Esophagus squamous epithelium (tissue), 5 donors: ENCODE data around the gene GABRG3. TPM values are rescaled to one million over a fixed set of nuclear protein-coding genes. Genes with fewer than 3 reads are reported as not detected.

ENCODE experiments used
- DNase-seq: peaks from one replicate; lab custom pipeline; 2025; lab: John Stamatoyannopoulos, UW
- H3K27ac ChIP-seq, 4 donors: fragments of 200-600 bp; sonication (generic); one replicate each; pipeline ENCODE4 v1.5.1; 2016 to 2019; ENCODE audit warnings: mild to moderate bottlenecking in 1 of 4
- H3K27me3 ChIP-seq, 4 donors: fragments of 200-600 bp; sonication (generic); 1 replicate in 3 of 4; 2 replicates in 1 of 4; pipeline versions ENCODE4 v1.5.1 to v1.6.0; 2017 to 2021; ENCODE audit warnings: antibody characterized with exemption in 1 of 4
- H3K36me3 ChIP-seq, 3 donors: fragments of 200-600 bp; sonication (generic); one replicate each; pipeline ENCODE4 v1.5.1; 2016 to 2019
- H3K4me1 ChIP-seq, 3 donors: fragments of 200-600 bp; sonication (generic); one replicate each; pipeline ENCODE4 v1.5.1; 2017 to 2019
- H3K4me3 ChIP-seq, 4 donors: fragments of 200-600 bp; sonication (generic); 1 replicate in 3 of 4; 2 replicates in 1 of 4; pipeline ENCODE4 v1.5.1; 2016 to 2019; ENCODE audit warnings: mild to moderate bottlenecking in 2 of 4, moderate library complexity in 1 of 4
- H3K9me3 ChIP-seq, 3 donors: fragments of 200-600 bp; sonication (generic); one replicate each; pipeline ENCODE4 v1.5.1; 2016 to 2019
- CTCF ChIP-seq, 6 experiments: fragments of 450-650 bp in 4 of 6; fragments of 200-600 bp in 2 of 6; sonication (generic) in 2 of 6; IDR thresholded peaks; one replicate each; pipeline ENCODE4 v1.5.1; 2016 to 2019; ENCODE audit warnings: antibody characterized with exemption in 6 of 6, mild to moderate bottlenecking in 4 of 6, moderate library complexity in 4 of 6
- POLR2A ChIP-seq, 4 donors: fragments of 450-650 bp; IDR thresholded peaks; one replicate each; pipeline ENCODE4 v1.6.1; 2017; ENCODE audit warnings: antibody characterized with exemption in 4 of 4, mild to moderate bottlenecking in 4 of 4, moderate library complexity in 3 of 4
- WGBS, 2 donors: methylation state at CpG; one replicate each; pipeline ENCODE4 v1.1.5; 2018; 5-methylcytosine and 5-hydroxymethylcytosine counted together
- intact Hi-C: fragments of 100-400 bp; cut with DNase I; formaldehyde crosslinking; loops from one replicate; pipeline ENCODE4 v1.15.0; 2022
- total RNA-seq, 4 donors: library from RNA; depleted of rRNA; stranded (reverse); fragments of >200 nt; gene quantifications; one replicate each; pipeline ENCODE4 v1.1.0, GENCODE V29; 2016
- donor health status: DM: yes; HTN: yes; CAD: no.

The GABRG3 gene
- total RNA-seq, 4 donors from 2014 or later = 0.04 to 0.08 TPM; not detected in 2

- H3K27ac ChIP-seq = no peak overlapping the region
- no peaks in the 10 kb centered on the region for H3K27me3 ChIP-seq
- WGBS, 2 donors = 75% methylated on average over 2 of the region's 2 CpGs; no CpG with 5 or more reads in 1 of the 2 donors
- no peak for TF ChIP-seq CTCF (IDR thresholded peaks at IDR 0.05)
- TF ChIP-seq POLR2A (IDR thresholded peaks at IDR 0.05) = no peak
- intact Hi-C loops = no loop called here
- no peak overlapping the region for H3K4me3 ChIP-seq
- H3K36me3 ChIP-seq = no peaks in the 10 kb centered on the region
- peaks cover 0 to 9% (median 3%) of the 10 kb centered on the region in 3 donors for H3K4me1 ChIP-seq
- no peaks in the 10 kb centered on the region for H3K9me3 ChIP-seq
- DNase-seq = no peak
Observed at GRCh38 chr15:27564656-27565055, 593.7 kb downstream of the GABRG3 start.

GRCh38 chr15:27570746-27571145, 599.8 kb downstream of the GABRG3 start:
- Histone ChIP-seq H3K4me1 (peaks cover 0 to 9% (median 3%) of the 10 kb centered on the region in 3 donors), H3K27me3 (no peaks in the 10 kb centered on the region), H3K27ac (no peak overlapping the region), H3K4me3 (no peak overlapping the region), H3K9me3 (no peaks in the 10 kb centered on the region), H3K36me3 (no peaks in the 10 kb centered on the region)
- no peak for TF ChIP-seq POLR2A (IDR thresholded peaks at IDR 0.05)
- no peak for TF ChIP-seq CTCF (IDR thresholded peaks at IDR 0.05)
- intact Hi-C loops = no loop called here
- DNase-seq = no peak
- WGBS, 2 donors = 38 to 51% methylated on average over 4 of the region's 4 CpGs

GRCh38 chr15:27573805-27574485, 603.0 kb downstream of the GABRG3 start:
- no peak for DNase-seq
- TF ChIP-seq POLR2A (IDR thresholded peaks at IDR 0.05) = no peak
- no peak for TF ChIP-seq CTCF (IDR thresholded peaks at IDR 0.05)
- Histone ChIP-seq H3K27ac (no peak overlapping the region), H3K4me1 (peaks cover 0 to under 1% (median under 1%) of the 10 kb centered on the region in 3 donors), H3K9me3 (no peaks in the 10 kb centered on the region), H3K36me3 (no peaks in the 10 kb centered on the region), H3K4me3 (no peak overlapping the region), H3K27me3 (no peaks in the 10 kb centered on the region)
- 79 to 94% methylated on average over 17 to 25 of the region's 26 CpGs for WGBS, 2 donors
- intact Hi-C loops = no loop called here

- no peaks in the 10 kb centered on the region for H3K9me3 ChIP-seq
- H3K27me3 ChIP-seq = no peaks in the 10 kb centered on the region
- no peak overlapping the region for H3K27ac ChIP-seq
- no peak for TF ChIP-seq POLR2A (IDR thresholded peaks at IDR 0.05)
- TF ChIP-seq CTCF (IDR thresholded peaks at IDR 0.05) = no peak
- intact Hi-C loops = no loop called here
- H3K36me3 ChIP-seq = no peaks in the 10 kb centered on the region
- no peak overlapping the region for H3K4me3 ChIP-seq
- DNase-seq = no peak
- 87 to 93% methylated on average over 10 to 19 of the region's 20 CpGs for WGBS, 2 donors
- no peaks in the 10 kb centered on the region for H3K4me1 ChIP-seq
Observed at GRCh38 chr15:27574541-27575054, 603.6 kb downstream of the GABRG3 start.

- Histone ChIP-seq H3K9me3 (no peaks in the 10 kb centered on the region), H3K27me3 (no peaks in the 10 kb centered on the region), H3K36me3 (no peaks in the 10 kb centered on the region), H3K27ac (no peak overlapping the region), H3K4me1 (no peaks in the 10 kb centered on the region), H3K4me3 (no peak overlapping the region)
- TF ChIP-seq CTCF (IDR thresholded peaks at IDR 0.05) = no peak
- TF ChIP-seq POLR2A (IDR thresholded peaks at IDR 0.05) = no peak
- intact Hi-C loops = no loop called here
- 89 to 90% methylated on average over 3 of the region's 3 CpGs for WGBS, 2 donors
- no peak for DNase-seq
Observed at GRCh38 chr15:27575521-27575920, 604.5 kb downstream of the GABRG3 start.
